Stomach (tissue), 9 donors: ENCODE measurements around the gene NAALAD2. TPM values are rescaled to one million over a fixed set of nuclear protein-coding genes. Genes with fewer than 3 reads are reported as not detected.
A peak's percentile ranks its signal among the peaks of the same experiment; 100 is the strongest.
"Not testable (repeated sequence)": the region's sequence is repeated elsewhere in the genome, so short reads cannot be mapped to it uniquely, and the experiment has no call there.

ENCODE experiments used
- DNase-seq, 2 donors: peaks; one replicate each; pipeline versions ENCODE4 v3.0.0 to v3.0.0-alpha.2; 2013 to 2019
- H3K27ac ChIP-seq, 5 donors: fragments of 200-600 bp in 4 of 5; sonication (generic) in 4 of 5; one replicate each; pipeline ENCODE4 v1.5.1; 2013 to 2019; ENCODE audit warnings: mild to moderate bottlenecking in 1 of 5, moderate library complexity in 1 of 5
- H3K27me3 ChIP-seq, 3 donors: fragments of 200-600 bp; sonication (generic); one replicate each; pipeline ENCODE4 v1.5.1; 2017 to 2019; ENCODE audit warnings: mixed run types in 1 of 3
- H3K36me3 ChIP-seq, 4 donors: fragments of 200-600 bp; sonication (generic); 1 replicate in 3 of 4; 2 replicates in 1 of 4; pipeline ENCODE4 v1.5.1; 2016 to 2019
- H3K4me1 ChIP-seq, 4 donors: fragments of 200-600 bp; sonication (generic); one replicate each; pipeline ENCODE4 v1.5.1; 2016 to 2019
- H3K4me3 ChIP-seq, 4 donors: fragments of 200-600 bp; sonication (generic) in 3 of 4; one replicate each; pipeline ENCODE4 v1.5.1; 2016 to 2019; ENCODE audit warnings: mild to moderate bottlenecking in 1 of 4
- H3K9me3 ChIP-seq, 4 donors: fragments of 200-600 bp; sonication (generic); one replicate each; pipeline ENCODE4 v1.5.1; 2016 to 2019
- EP300 ChIP-seq: sonication (generic); formaldehyde crosslinking; IDR thresholded peaks from one replicate; pipeline ENCODE4 v1.6.1; 2017; ENCODE audit warnings: antibody characterized with exemption
- POLR2A ChIP-seq, 4 donors: fragments of 450-650 bp; IDR thresholded peaks; one replicate each; pipeline ENCODE4 v1.6.1; 2016; ENCODE audit warnings: antibody characterized with exemption in 4 of 4, control low read depth in 2 of 4, mild to moderate bottlenecking in 1 of 4, moderate library complexity in 1 of 4
- POLR2AphosphoS5 ChIP-seq, 3 donors: sonication (generic); formaldehyde crosslinking; IDR thresholded peaks; one replicate each; pipeline ENCODE4 v1.6.1; 2016; ENCODE audit warnings: antibody characterized with exemption in 3 of 3
- WGBS, 5 donors: extraction: QIAGEN DNeasy Blood & Tissue Kit in 3 of 5; methylation state at CpG; one replicate each; pipeline versions ENCODE4 v1.1.5 to v1.1.7; 2013 to 2018; 5-methylcytosine and 5-hydroxymethylcytosine counted together
- intact Hi-C: fragments of 100-400 bp; cut with DNase I; formaldehyde crosslinking; loops from one replicate; pipeline ENCODE4 v1.15.1; 2023; ENCODE audit warnings: low total_unique reads
- polyA plus RNA-seq, 3 donors: library from polyadenylated mRNA; stranded (reverse); fragments of 200-250 nt; gene quantifications; one replicate each; pipeline ENCODE4 v1.2.3, GENCODE V29; 2013
- small RNA-seq, 4 donors: library from RNA; depleted of rRNA; stranded (forward); fragments of <200 nt; gene quantifications; one replicate each; pipeline ENCODE3, GENCODE V24; 2016
- total RNA-seq, 5 donors: library from RNA; depleted of rRNA; stranded (reverse); fragments of >200 nt; gene quantifications; one replicate each; pipeline versions ENCODE4 v1.1.0 to v1.2.3, GENCODE V29; 2014 to 2016
- TF ChIP-seq, protein P1 (sequence below), 7 experiments: fragments of 450-650 bp in 4 of 7; fragments of 200-600 bp in 3 of 7; sonication (generic) in 3 of 7; IDR thresholded peaks; one replicate each; pipeline ENCODE4 v1.5.1; 2016 to 2019; ENCODE audit warnings: antibody characterized with exemption in 7 of 7, control low read depth in 2 of 7, mild to moderate bottlenecking in 1 of 7
- donor health status: healthy with polysubstance abuse.
- donor health status: Bipolar disorder and iron deficiency.
- donor health status: healthy.

NAALAD2 gene
- total and polyA plus RNA-seq, 8 donors: 0.25 to 15.8 (median 0.68) TPM; not detected in 2

DNA sequence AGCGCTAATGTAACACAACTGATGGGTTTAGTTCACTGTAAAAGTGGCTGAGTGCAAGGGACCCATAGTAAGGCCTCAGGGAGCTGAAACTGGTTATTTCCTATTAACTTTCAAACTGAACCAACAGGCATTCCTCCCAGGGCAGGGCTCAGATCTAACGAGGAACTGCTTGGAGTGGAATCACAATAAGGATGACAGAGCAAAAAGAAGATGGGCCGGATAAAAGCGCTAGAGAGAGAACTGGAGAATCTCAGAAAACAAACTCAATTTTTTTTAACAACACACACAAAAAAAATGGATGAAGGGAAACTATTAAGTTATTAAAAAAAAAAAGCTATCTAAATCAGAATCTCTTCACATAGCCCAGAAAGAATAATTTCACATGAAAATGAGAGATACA, 102.5 kb downstream of the NAALAD2 start:
- no peaks in the 10 kb centered on the region for H3K9me3 ChIP-seq
- WGBS, 5 donors: 83 to 90% (median 90%) methylated on average over 4 of the region's 4 CpGs
- H3K27ac ChIP-seq: no peak overlapping the region
- no peaks in the 10 kb centered on the region for H3K36me3 ChIP-seq
- intact Hi-C loops: no loop called here
- TF ChIP-seq EP300: no peak
- TF ChIP-seq, protein P1, sequence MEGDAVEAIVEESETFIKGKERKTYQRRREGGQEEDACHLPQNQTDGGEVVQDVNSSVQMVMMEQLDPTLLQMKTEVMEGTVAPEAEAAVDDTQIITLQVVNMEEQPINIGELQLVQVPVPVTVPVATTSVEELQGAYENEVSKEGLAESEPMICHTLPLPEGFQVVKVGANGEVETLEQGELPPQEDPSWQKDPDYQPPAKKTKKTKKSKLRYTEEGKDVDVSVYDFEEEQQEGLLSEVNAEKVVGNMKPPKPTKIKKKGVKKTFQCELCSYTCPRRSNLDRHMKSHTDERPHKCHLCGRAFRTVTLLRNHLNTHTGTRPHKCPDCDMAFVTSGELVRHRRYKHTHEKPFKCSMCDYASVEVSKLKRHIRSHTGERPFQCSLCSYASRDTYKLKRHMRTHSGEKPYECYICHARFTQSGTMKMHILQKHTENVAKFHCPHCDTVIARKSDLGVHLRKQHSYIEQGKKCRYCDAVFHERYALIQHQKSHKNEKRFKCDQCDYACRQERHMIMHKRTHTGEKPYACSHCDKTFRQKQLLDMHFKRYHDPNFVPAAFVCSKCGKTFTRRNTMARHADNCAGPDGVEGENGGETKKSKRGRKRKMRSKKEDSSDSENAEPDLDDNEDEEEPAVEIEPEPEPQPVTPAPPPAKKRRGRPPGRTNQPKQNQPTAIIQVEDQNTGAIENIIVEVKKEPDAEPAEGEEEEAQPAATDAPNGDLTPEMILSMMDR (IDR thresholded peaks at IDR 0.05): no peak
- no peak for TF ChIP-seq POLR2A (IDR thresholded peaks at IDR 0.05)
- TF ChIP-seq POLR2AphosphoS5 (IDR thresholded peaks at IDR 0.05): no peak
- no peak overlapping the region for H3K4me3 ChIP-seq
- no peak for DNase-seq
- no peaks in the 10 kb centered on the region for H3K27me3 ChIP-seq
- H3K4me1 ChIP-seq: peaks cover 0 to 10% (median 4%) of the 10 kb centered on the region in 4 donors

- H3K4me1 ChIP-seq, H3K9me3 ChIP-seq, H3K27ac ChIP-seq, H3K36me3 ChIP-seq, H3K27me3 ChIP-seq, intact Hi-C loops: not testable (repeated sequence)
- WGBS, 5 donors: 61 to 81% (median 73%) methylated on average over 15 to 20 of the region's 20 CpGs
- peak in 1 of 2 donors; percentile 39 for DNase-seq
- H3K4me3 ChIP-seq: peak overlapping the region in 1 of 4 donors; percentile 13
Measured at GRCh38 chr11:90239967-90240636, 105.6 kb downstream of the NAALAD2 start.

GRCh38 chr11:90241414-90241813, 107.0 kb downstream of the NAALAD2 start:
- no peaks in the 10 kb centered on the region for H3K27me3 ChIP-seq
- no peak for DNase-seq
- WGBS, 5 donors: 74 to 96% (median 90%) methylated on average over 3 to 4 of the region's 4 CpGs
- no peaks in the 10 kb centered on the region for H3K9me3 ChIP-seq
- H3K4me3 ChIP-seq: no peak overlapping the region
- TF ChIP-seq POLR2A (IDR thresholded peaks at IDR 0.05): no peak
- TF ChIP-seq, protein P1 (IDR thresholded peaks at IDR 0.05): no peak
- no peak for TF ChIP-seq POLR2AphosphoS5 (IDR thresholded peaks at IDR 0.05)
- no peak for TF ChIP-seq EP300
- no peaks in the 10 kb centered on the region for H3K36me3 ChIP-seq
- intact Hi-C loops: no loop called here
- no peak overlapping the region for H3K27ac ChIP-seq
- no peaks in the 10 kb centered on the region for H3K4me1 ChIP-seq

Small RNAs within 50 kb of the gene (small RNA-seq; reads per million reads assigned to genes)
- 0 to 0.46 (median 0) reads per million in 4 donors for gene RF00275

Other genes with a start within 250 kb of the NAALAD2 start
- gene TRIM49D1, start 212.4 kb upstream of the NAALAD2 start, total RNA-seq: not detected
- gene TRIM49D1, start 212.4 kb upstream of the NAALAD2 start, polyA plus RNA-seq: not detected
- not detected for gene TRIM49D2, start 210.6 kb upstream of the NAALAD2 start, total RNA-seq
- gene TRIM49D2, start 210.6 kb upstream of the NAALAD2 start, polyA plus RNA-seq: not detected
- gene TRIM64, start 168.6 kb upstream of the NAALAD2 start, total RNA-seq: not detected
- not detected for gene TRIM64, start 168.6 kb upstream of the NAALAD2 start, polyA plus RNA-seq
- not detected for gene TRIM49C, start 103.6 kb upstream of the NAALAD2 start, total RNA-seq
- gene TRIM49C, start 103.6 kb upstream of the NAALAD2 start, polyA plus RNA-seq: not detected
- gene UBTFL1, start 48.7 kb upstream of the NAALAD2 start, total RNA-seq: not detected
- not detected for gene UBTFL1, start 48.7 kb upstream of the NAALAD2 start, polyA plus RNA-seq
- 100 to 1,000 TPM in 1 of 5 donors, 10 to 100 TPM in 4; 37.7 to 102 (median 52.9) TPM for gene CHORDC1, start 88.4 kb downstream of the NAALAD2 start, total RNA-seq
- 10 to 100 TPM; 14.4 to 25.4 (median 15.3) TPM for gene CHORDC1, start 88.4 kb downstream of the NAALAD2 start, polyA plus RNA-seq